Measurements from ENCODE around the gene AP4B1.

The AP4B1 gene

GRCh38 chr1:113861641-113862040 is 43.0 kb downstream of the AP4B1 start:
- Histone ChIP-seq H3K4me3 (ENCODE audit: low read depth, low read length, poor library complexity, severe bottlenecking) (no peak overlapping the region), H3K4me2 (ENCODE audit: low read length) (no peak overlapping the region), H3K9me2 (ENCODE audit: low read depth, low read length) (no peaks in the 10 kb centered on the region), H3K4me1 (ENCODE audit: insufficient read depth, low read length, severe bottlenecking) (peaks cover 51% of the 10 kb centered on the region), H4K20me1 (ENCODE audit: insufficient read depth, low read length) (no peaks in the 10 kb centered on the region), H2AFZ (ENCODE audit: low read length) (no peak overlapping the region), H3K9ac (ENCODE audit: low read length) (no peak overlapping the region), H3K27ac (ENCODE audit: low read depth, low read length, poor library complexity, severe bottlenecking) (no peak overlapping the region), H3K79me2 (ENCODE audit: insufficient read depth, low read length) (peaks cover 26% of the 10 kb centered on the region; the same call in 1 of the 2 replicates), H3K36me3 (ENCODE audit: insufficient read depth, low read length) (peaks cover 47% of the 10 kb centered on the region), H3K9me3 (ENCODE audit: low read length) (no peaks in the 10 kb centered on the region), H3K27me3 (ENCODE audit: insufficient read depth, low read length) (no peaks in the 10 kb centered on the region), H3F3A (ENCODE audit: insufficient read depth, low read length) (no peaks in the 10 kb centered on the region)
- TF ChIP-seq EZH2 (IDR thresholded peaks at IDR 0.05; ENCODE audit: borderline replicate concordance, low read length) (no peak), CTCF (IDR thresholded peaks at IDR 0.05; ENCODE audit: low read length) (no peak)

- Histone ChIP-seq H3K4me2 (ENCODE audit: low read length) (peak overlapping the region; percentile 55), H3K9me2 (ENCODE audit: low read depth, low read length) (no peaks in the 10 kb centered on the region), H3K9me3 (ENCODE audit: low read length) (no peaks in the 10 kb centered on the region), H4K20me1 (ENCODE audit: insufficient read depth, low read length) (no peaks in the 10 kb centered on the region), H3F3A (ENCODE audit: insufficient read depth, low read length) (no peaks in the 10 kb centered on the region), H3K79me2 (ENCODE audit: insufficient read depth, low read length) (peaks cover 22% of the 10 kb centered on the region; the same call in 1 of the 2 replicates), H2AFZ (ENCODE audit: low read length) (no peak overlapping the region), H3K27ac (ENCODE audit: low read depth, low read length, poor library complexity, severe bottlenecking) (peak overlapping the region; percentile 72), H3K4me1 (ENCODE audit: insufficient read depth, low read length, severe bottlenecking) (peaks cover 51% of the 10 kb centered on the region), H3K36me3 (ENCODE audit: insufficient read depth, low read length) (peaks cover 48% of the 10 kb centered on the region), H3K4me3 (ENCODE audit: low read depth, low read length, poor library complexity, severe bottlenecking) (no peak overlapping the region), H3K27me3 (ENCODE audit: insufficient read depth, low read length) (no peaks in the 10 kb centered on the region), H3K9ac (ENCODE audit: low read length) (peak overlapping the region; percentile 29; the same call in 1 of the 2 replicates)
- TF ChIP-seq EZH2 (IDR thresholded peaks at IDR 0.05; ENCODE audit: borderline replicate concordance, low read length): no peak
- TF ChIP-seq CTCF (IDR thresholded peaks at IDR 0.05; ENCODE audit: low read length): no peak
Measured at GRCh38 chr1:113860891-113861290, 43.7 kb downstream of the AP4B1 start.

- H3F3A ChIP-seq (ENCODE audit: insufficient read depth, low read length): no peaks in the 10 kb centered on the region
- peaks cover 51% of the 10 kb centered on the region for H3K4me1 ChIP-seq (ENCODE audit: insufficient read depth, low read length, severe bottlenecking)
- peak overlapping the region; percentile 55 for H3K4me2 ChIP-seq (ENCODE audit: low read length)
- peaks cover 56% of the 10 kb centered on the region for H3K36me3 ChIP-seq (ENCODE audit: insufficient read depth, low read length)
- no peak for TF ChIP-seq EZH2 (IDR thresholded peaks at IDR 0.05; ENCODE audit: borderline replicate concordance, low read length)
- no peak for TF ChIP-seq CTCF (IDR thresholded peaks at IDR 0.05; ENCODE audit: low read length)
- no peaks in the 10 kb centered on the region for H3K9me3 ChIP-seq (ENCODE audit: low read length)
- no peaks in the 10 kb centered on the region for H4K20me1 ChIP-seq (ENCODE audit: insufficient read depth, low read length)
- H3K9me2 ChIP-seq (ENCODE audit: low read depth, low read length): no peaks in the 10 kb centered on the region
- peaks cover 12% of the 10 kb centered on the region; the same call in 1 of the 2 replicates for H3K79me2 ChIP-seq (ENCODE audit: insufficient read depth, low read length)
- H3K27me3 ChIP-seq (ENCODE audit: insufficient read depth, low read length): no peaks in the 10 kb centered on the region
- no peak overlapping the region for H2AFZ ChIP-seq (ENCODE audit: low read length)
- peak overlapping the region; percentile 28 for H3K4me3 ChIP-seq (ENCODE audit: low read depth, low read length, poor library complexity, severe bottlenecking)
- H3K27ac ChIP-seq (ENCODE audit: low read depth, low read length, poor library complexity, severe bottlenecking): peak overlapping the region; percentile 72
- H3K9ac ChIP-seq (ENCODE audit: low read length): peak overlapping the region; percentile 11; the same call in 1 of the 2 replicates
Measured at GRCh38 chr1:113859478-113860175, 45.0 kb downstream of the AP4B1 start.
